Right atrium auricular region (tissue), 2 donors: ENCODE data around the gene CPLANE2. TPM values are rescaled to one million over a fixed set of nuclear protein-coding genes. Genes with fewer than 3 reads are reported as not detected.
A peak's percentile ranks its signal among the peaks of the same experiment; 100 is the strongest.

Experiments used
- DNase-seq: peaks from one replicate; pipeline ENCODE4 v3.0.0-alpha.2; 2019; ENCODE audit warnings: low spot score
- H3K27ac ChIP-seq, 2 donors: fragments of 200-600 bp; sonication (generic); 1 replicate in 1 of 2; 2 replicates in 1 of 2; pipeline ENCODE4 v1.5.1; 2016 to 2019
- H3K27me3 ChIP-seq, 2 donors: fragments of 200-600 bp; sonication (generic); one replicate each; pipeline versions ENCODE4 v1.5.1 to v1.6.0; 2017 to 2019
- H3K36me3 ChIP-seq: fragments of 200-600 bp; sonication (generic); one replicate; pipeline ENCODE4 v1.5.1; 2016
- H3K4me1 ChIP-seq, 2 donors: fragments of 200-600 bp; sonication (generic); one replicate each; pipeline versions ENCODE4 v1.5.1 to v1.6.0; 2017 to 2019
- H3K4me3 ChIP-seq, 2 donors: fragments of 200-600 bp; sonication (generic); 1 replicate in 1 of 2; 2 replicates in 1 of 2; pipeline ENCODE4 v1.5.1; 2017 to 2019; ENCODE audit warnings: mild to moderate bottlenecking in 1 of 2, moderate library complexity in 1 of 2
- H3K9me3 ChIP-seq, 2 donors: fragments of 200-600 bp; sonication (generic); one replicate each; pipeline ENCODE4 v1.5.1; 2019
- total RNA-seq, 2 donors: library from RNA; depleted of rRNA; stranded (reverse); fragments of >200 nt; gene quantifications; one replicate each; pipeline ENCODE4 v1.1.0, GENCODE V29; 2016
- TF ChIP-seq, protein P1 (sequence below), 2 donors: fragments of 200-600 bp; sonication (generic); IDR thresholded peaks; one replicate each; pipeline ENCODE4 v1.5.1; 2019; ENCODE audit warnings: antibody characterized with exemption in 2 of 2

The CPLANE2 gene
- total RNA-seq, 2 donors from 2014 or later = 4.4 to 5.0 TPM

DNA sequence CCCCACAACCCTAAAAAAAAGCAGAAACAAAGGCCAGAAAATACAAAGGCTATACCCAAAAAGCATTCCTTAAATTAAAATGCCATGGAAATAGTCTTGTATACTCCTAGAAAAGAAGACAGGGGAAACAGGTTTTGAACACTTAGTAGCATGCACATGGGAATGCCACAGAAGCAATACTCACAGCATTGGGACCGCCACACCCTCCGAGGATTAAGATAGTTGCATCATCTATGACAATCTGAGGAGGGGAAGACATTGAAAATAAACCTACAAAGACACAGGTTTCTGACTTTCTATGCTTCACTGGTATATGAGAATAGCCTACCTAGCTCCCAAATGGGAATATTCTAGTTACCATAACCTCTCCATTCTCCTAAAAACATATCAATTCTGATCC, 15.9 kb upstream of the CPLANE2 start:
- no peak overlapping the region for H3K4me3 ChIP-seq
- no peaks in the 10 kb centered on the region for H3K27me3 ChIP-seq
- peaks cover 0 to 53% of the 10 kb centered on the region in 2 donors for H3K4me1 ChIP-seq
- H3K36me3 ChIP-seq = peaks cover 34% of the 10 kb centered on the region
- DNase-seq = no peak
- TF ChIP-seq, protein P1, sequence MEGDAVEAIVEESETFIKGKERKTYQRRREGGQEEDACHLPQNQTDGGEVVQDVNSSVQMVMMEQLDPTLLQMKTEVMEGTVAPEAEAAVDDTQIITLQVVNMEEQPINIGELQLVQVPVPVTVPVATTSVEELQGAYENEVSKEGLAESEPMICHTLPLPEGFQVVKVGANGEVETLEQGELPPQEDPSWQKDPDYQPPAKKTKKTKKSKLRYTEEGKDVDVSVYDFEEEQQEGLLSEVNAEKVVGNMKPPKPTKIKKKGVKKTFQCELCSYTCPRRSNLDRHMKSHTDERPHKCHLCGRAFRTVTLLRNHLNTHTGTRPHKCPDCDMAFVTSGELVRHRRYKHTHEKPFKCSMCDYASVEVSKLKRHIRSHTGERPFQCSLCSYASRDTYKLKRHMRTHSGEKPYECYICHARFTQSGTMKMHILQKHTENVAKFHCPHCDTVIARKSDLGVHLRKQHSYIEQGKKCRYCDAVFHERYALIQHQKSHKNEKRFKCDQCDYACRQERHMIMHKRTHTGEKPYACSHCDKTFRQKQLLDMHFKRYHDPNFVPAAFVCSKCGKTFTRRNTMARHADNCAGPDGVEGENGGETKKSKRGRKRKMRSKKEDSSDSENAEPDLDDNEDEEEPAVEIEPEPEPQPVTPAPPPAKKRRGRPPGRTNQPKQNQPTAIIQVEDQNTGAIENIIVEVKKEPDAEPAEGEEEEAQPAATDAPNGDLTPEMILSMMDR (IDR thresholded peaks at IDR 0.05) = no peak
- peak overlapping the region in 1 of 2 donors; percentile 77 for H3K27ac ChIP-seq
- H3K9me3 ChIP-seq = no peaks in the 10 kb centered on the region

DNA sequence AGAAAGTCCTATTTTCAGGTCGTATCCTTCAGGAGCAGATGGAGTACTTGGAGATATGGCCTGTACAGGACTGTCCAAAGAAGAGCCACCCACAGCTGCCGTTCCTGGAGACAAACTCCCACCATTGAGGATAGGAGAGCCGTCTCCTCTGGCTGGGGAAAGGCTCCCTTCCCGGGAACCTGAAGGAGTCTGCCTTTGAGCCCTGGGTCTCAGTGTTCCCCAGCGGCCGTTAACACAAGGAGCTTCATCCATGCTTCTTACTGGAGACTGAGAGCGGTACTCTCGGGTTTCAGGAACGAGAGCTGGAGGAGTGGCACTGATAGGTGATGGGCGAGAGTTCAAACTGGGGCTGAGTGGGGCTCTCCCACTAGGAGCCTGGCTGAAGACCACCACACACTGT, 14.4 kb upstream of the CPLANE2 start:
- peaks cover 0 to 68% of the 10 kb centered on the region in 2 donors for H3K4me1 ChIP-seq
- TF ChIP-seq, protein P1 (IDR thresholded peaks at IDR 0.05) = no peak
- no peak for DNase-seq
- no peaks in the 10 kb centered on the region for H3K27me3 ChIP-seq
- no peaks in the 10 kb centered on the region for H3K9me3 ChIP-seq
- no peak overlapping the region for H3K4me3 ChIP-seq
- H3K36me3 ChIP-seq = peaks cover 41% of the 10 kb centered on the region
- H3K27ac ChIP-seq = peak overlapping the region; percentile 76 to 81

DNA sequence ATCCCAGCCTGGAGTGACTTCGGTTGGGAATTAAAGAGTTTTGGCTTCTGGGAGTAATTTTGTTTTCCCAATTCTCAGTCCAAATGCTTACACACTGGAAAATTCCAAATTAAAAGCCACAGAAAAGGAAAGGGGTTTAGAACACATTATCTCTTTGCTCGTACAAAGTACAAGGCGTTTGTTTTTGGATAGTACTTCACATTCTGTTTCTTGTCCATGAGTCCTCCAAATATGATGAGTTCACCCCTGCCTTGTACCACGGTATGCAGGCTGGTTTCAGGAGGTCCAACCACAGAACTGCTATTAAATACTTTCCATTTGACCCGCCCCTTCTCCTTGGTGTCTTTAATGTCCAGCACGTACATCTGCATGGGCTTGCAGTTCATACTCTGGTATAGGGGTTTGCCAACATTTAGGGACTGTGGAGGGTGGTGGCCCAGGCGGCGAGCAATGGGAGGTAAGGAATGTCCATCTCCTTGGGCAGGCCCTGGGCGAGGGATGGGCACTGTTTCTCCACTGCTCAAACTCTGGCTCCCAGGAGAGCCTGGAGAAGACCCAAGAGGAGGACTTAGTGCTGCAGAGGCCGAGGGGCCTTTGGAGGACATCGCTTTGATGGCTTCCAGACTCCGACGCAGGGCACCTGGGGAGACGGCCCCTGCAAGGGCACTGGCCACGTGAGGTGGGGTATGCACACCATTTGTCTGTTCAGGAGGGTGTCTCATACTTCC, 13.7 kb upstream of the CPLANE2 start:
- Histone ChIP-seq H3K9me3 (no peaks in the 10 kb centered on the region), H3K27me3 (no peaks in the 10 kb centered on the region), H3K4me1 (peaks cover 0 to 68% of the 10 kb centered on the region in 2 donors), H3K27ac (peak overlapping the region; percentile 76 to 81), H3K36me3 (peaks cover 39% of the 10 kb centered on the region), H3K4me3 (no peak overlapping the region)
- TF ChIP-seq, protein P1 (IDR thresholded peaks at IDR 0.05) = no peak
- no peak for DNase-seq

DNA sequence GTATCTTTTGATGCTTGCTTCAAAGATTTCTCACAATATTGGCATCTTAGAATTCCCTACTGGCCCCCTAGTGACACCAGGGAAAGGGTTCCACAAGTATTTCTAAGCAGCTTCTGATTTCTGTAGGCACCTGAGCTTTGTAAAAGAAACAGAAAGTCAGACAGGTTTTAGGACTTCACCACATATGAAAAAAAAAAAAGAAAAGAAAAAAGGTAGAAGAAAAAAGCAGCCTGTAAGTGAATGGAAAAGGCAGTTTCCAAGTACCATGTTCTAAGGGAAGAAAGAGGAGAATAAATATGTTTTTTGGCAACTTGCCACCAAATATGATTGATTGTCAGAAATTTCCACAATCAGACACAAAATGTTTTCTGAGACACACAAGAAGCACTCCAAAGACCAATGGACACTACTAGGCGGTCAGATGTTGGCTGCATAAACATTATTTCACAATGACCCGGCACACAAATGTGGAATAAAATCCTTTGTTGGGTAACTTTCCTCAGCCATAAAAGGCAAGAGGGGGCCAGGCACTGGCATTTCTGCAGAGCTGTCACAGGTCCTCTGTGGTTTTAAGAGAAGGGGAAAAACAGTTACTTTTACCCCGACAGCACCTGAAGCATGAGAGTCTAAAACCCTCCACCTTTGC, 12.7 kb upstream of the CPLANE2 start:
- no peaks in the 10 kb centered on the region for H3K27me3 ChIP-seq
- peaks cover 29% of the 10 kb centered on the region for H3K36me3 ChIP-seq
- peak; percentile 88 for DNase-seq
- H3K4me3 ChIP-seq = no peak overlapping the region
- TF ChIP-seq, protein P1 (IDR thresholded peaks at IDR 0.05) = no peak
- H3K4me1 ChIP-seq = peaks cover 0 to 64% of the 10 kb centered on the region in 2 donors
- no peaks in the 10 kb centered on the region for H3K9me3 ChIP-seq
- peak overlapping the region; percentile 81 to 85 for H3K27ac ChIP-seq

DNA sequence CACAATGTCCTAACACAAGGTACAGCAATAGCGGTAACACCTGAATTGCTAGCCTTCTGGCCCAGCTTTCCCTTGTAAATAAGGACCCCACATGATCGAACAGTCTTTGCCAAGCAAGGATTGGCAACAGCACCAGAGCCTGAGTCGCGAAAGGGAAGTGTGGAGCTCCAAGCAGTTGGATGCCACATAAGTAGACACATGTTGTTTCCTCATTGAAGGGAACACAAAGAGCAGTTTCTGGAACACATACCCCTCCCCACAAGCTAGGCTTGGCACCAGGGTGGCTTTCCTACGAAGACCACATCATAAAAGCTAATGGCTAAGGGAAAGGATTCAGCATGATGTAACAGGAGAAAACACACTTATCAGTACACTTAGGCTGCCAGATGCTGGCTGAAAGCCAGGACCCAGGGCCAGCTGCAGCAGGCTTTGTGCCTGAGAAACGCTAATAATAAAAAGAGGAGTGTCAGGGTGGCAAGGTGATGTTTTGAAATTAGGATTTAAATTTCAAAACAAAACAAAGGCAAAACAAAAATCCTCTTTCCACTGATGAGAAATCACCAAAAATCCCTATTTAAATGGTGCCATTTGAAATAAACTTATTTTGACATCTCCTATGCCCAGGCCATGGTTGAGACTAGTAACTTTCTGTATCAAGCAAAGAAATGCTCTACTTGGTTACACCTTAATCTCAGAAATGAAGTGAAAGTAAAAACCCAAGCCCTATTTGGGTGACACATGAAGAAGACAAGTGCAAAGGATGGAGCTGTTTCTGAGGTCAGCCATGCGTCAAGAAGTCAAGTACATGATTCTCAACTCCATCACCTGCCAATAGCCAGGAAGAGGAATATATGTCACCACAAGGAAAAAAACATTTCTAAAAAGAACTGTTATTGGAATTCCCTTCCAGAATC, 11.9 kb upstream of the CPLANE2 start:
- Histone ChIP-seq H3K36me3 (peaks cover 29% of the 10 kb centered on the region), H3K4me3 (no peak overlapping the region), H3K4me1 (peaks cover 0 to 64% of the 10 kb centered on the region in 2 donors), H3K27me3 (no peaks in the 10 kb centered on the region), H3K9me3 (no peaks in the 10 kb centered on the region), H3K27ac (peak overlapping the region; percentile 81 to 85)
- DNase-seq = peak; percentile 91
- TF ChIP-seq, protein P1 (IDR thresholded peaks at IDR 0.05) = no peak
